Prostate gland (tissue), 2 donors: ENCODE data around the gene SLC66A2.

Experiments
- CTCF ChIP-seq, 4 experiments: fragments of 200-600 bp in 2 of 4; fragments of 450-650 bp in 2 of 4; sonication (generic) in 2 of 4; IDR thresholded peaks; 1 replicate in 3 of 4; 2 replicates in 1 of 4; pipeline ENCODE4 v1.5.1; 2016 to 2019; ENCODE audit warnings: antibody characterized with exemption in 4 of 4, mild to moderate bottlenecking in 2 of 4, moderate library complexity in 2 of 4
- POLR2A ChIP-seq: fragments of 450-650 bp; IDR thresholded peaks from one replicate; pipeline ENCODE4 v1.6.1; 2016; ENCODE audit warnings: antibody characterized with exemption, mild to moderate bottlenecking
- POLR2AphosphoS5 ChIP-seq: sonication (generic); formaldehyde crosslinking; IDR thresholded peaks from one replicate; pipeline ENCODE4 v1.6.1; 2017; ENCODE audit warnings: antibody characterized with exemption

DNA sequence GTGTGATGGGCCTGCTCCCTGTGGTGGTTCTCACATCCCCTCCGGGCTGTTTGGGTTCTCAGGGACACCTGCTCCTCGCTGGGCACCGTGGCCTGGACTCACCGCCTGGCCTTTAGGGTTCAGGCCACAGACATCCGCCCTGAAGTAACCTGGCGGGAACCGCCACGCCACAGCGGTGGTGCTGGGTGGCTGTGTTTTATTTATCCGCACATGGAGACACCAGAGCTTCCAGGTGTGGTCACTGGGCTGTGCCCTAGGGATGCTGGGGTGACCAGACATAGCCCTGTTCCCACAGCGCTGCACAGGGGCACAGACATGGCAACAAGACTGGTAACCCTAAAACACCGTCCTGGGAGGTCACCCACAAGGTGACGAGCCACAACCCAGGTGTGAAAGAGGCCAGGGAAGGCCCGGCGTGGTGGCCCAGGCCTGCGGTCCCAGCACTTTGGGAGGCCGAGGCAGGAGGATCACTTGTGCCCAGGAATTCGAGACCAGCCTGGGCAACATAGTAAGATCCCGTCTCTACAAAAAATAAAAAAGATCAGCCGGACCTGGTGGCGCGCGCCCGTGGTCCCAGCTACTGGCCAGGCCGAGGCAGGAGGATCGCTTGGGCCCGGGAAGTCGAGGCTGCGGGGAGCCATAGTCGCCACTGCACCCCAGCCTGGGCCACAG is 12.3 kb upstream of the SLC66A2 start:
- TF ChIP-seq CTCF (IDR thresholded peaks at IDR 0.05) = no peak
- no peak for TF ChIP-seq POLR2A
- TF ChIP-seq POLR2AphosphoS5 = no peak
